Measurements from ENCODE around the gene PRRC2A.
A peak's percentile ranks its signal among the peaks of the same experiment; 100 is the strongest.
"Not testable (repeated sequence)": the region's sequence is repeated elsewhere in the genome, so short reads cannot be mapped to it uniquely, and the experiment has no call there.

PRRC2A gene

GRCh38 chr6:31586008-31586407 is 34.5 kb upstream of the PRRC2A start, which contains the start of gene LST1:
TSS of gene LST1 (plus strand) at chr6:31586277. CDS start at chr6:31587300, 1,023 bp downstream.
- DNase-seq, result no peak

GRCh38 chr6:31586599-31587281 is 33.8 kb upstream of the PRRC2A start:
- DNase-seq, result no peak

GRCh38 chr6:31587791-31588777 is 32.4 kb upstream of the PRRC2A start:
- no peak for DNase-seq

GRCh38 chr6:31588871-31589650 is 31.5 kb upstream of the PRRC2A start:
- no peak for DNase-seq

- not testable (repeated sequence) for DNase-seq
Measured at GRCh38 chr6:31590691-31591090, 29.8 kb upstream of the PRRC2A start.

GRCh38 chr6:31592396-31592771 is 28.1 kb upstream of the PRRC2A start:
- no peak for DNase-seq

- DNase-seq, result peak; percentile 38
Measured at GRCh38 chr6:31597006-31597405, 23.5 kb upstream of the PRRC2A start.

- no peak for DNase-seq
Measured at GRCh38 chr6:31607317-31607716, 13.2 kb upstream of the PRRC2A start.

- no peak for DNase-seq
Measured at GRCh38 chr6:31609519-31610406, 10.8 kb upstream of the PRRC2A start.

- no peak for DNase-seq
Measured at GRCh38 chr6:31610968-31611367, 9.5 kb upstream of the PRRC2A start.

- DNase-seq, result no peak
Measured at GRCh38 chr6:31614075-31614619, 6.4 kb upstream of the PRRC2A start.

GRCh38 chr6:31614684-31615578 is 5.6 kb upstream of the PRRC2A start, which contains the start of gene AIF1:
TSS of gene AIF1 (plus strand) at chr6:31615234. CDS start at chr6:31615330, 96 bp downstream.
- no peak for DNase-seq

- DNase-seq, result peak; percentile 34
Measured at GRCh38 chr6:31615748-31616147, 4.8 kb upstream of the PRRC2A start.

- no peak for DNase-seq
Measured at GRCh38 chr6:31617010-31617409, 3.5 kb upstream of the PRRC2A start.

GRCh38 chr6:31619805-31620585 is 520 bp upstream of the PRRC2A start:
- DNase-seq, result peak; percentile 97

- no peak for DNase-seq
Measured at GRCh38 chr6:31621320-31621939, 915 bp downstream of the PRRC2A start.

- DNase-seq, result no peak
Measured at GRCh38 chr6:31621991-31622390, 1.5 kb downstream of the PRRC2A start.

- DNase-seq, result no peak
Measured at GRCh38 chr6:31622684-31623091, 2.2 kb downstream of the PRRC2A start.

GRCh38 chr6:31624070-31624469 is 3.6 kb downstream of the PRRC2A start:
- DNase-seq, result no peak

All from activated naive CD4-positive, alpha-beta T cell treated with anti-CD3 and anti-CD28 coated beads, Interleukin-2, amount 50 U/mL, for 16 hours (primary cell).